ENCODE measurements around the gene SLC25A51. TPM values are rescaled to one million over a fixed set of nuclear protein-coding genes. Genes with fewer than 3 reads are reported as not detected.

Gene SLC25A51
- total and polyA plus RNA-seq, 11 donors: 8.6 to 27.6 (median 22.1) TPM

DNA sequence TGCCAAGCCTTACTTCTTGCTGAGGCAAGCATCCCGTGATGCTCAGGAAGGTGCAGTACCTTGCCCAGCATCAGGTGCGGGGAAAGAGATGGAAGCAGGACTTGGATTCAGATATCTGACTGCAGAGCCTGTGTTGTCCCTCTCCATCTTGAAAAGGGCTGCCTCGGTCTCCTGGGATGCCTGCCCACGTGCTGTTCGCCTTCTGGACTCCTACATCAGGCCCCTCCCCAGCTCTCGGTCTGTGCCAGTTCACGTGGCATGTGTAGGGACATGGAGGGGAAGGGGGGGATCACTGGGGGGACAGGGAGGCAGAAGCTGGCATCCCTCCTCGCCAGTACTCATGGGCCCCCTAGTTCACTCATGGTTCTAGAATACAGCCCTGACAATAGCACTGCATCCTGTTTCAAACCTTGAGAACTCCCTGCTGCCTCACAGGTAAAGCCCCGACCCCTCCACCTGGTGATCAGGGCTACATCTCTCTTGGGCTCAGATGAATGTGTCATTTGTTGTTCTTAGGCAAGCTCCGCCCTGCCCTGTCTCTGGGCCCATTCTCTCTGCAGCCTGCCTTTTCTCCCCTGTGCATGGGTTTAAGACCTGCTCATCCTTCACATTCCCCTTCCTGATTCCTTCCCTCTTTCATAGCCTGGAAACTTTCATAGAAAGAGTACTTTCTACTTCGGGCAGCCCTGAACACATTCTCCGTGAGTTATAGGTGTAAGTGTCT is 38.9 kb upstream of the SLC25A51 start:
- ATAC-seq: no peak
- H3K4me1 ChIP-seq: peaks cover 8 to 76% (median 53%) of the 10 kb centered on the region in 12 donors

DNA sequence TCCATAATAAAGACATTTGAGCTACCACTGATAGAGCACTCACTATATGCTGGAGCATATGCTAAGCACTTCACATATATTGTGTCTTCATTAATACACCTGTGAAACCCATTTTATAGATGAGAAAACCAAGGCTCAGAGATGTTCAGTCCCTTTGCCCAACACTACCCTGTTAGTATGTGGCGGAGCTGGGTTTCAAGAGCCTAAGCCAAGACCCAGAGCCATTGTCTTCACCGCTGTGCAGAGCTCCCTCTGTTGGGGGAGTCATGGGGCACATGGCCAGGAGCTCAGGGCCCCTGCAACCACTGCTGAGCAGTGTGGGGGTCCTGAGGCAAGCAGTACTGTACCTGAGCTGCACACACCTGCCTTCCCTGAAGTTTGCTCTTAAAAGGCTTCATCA is 37.3 kb upstream of the SLC25A51 start:
- Histone ChIP-seq H3K36me3 (peaks cover 0 to 13% (median under 1%) of the 10 kb centered on the region in 9 donors), H3K4me1 (peaks cover 9 to 80% (median 65%) of the 10 kb centered on the region in 12 donors), H3K9me3 (no peaks in the 10 kb centered on the region), H3K4me3 (no peak overlapping the region), H3K27ac (no peak overlapping the region), H3K27me3 (no peaks in the 10 kb centered on the region)
- TF ChIP-seq, protein P1, sequence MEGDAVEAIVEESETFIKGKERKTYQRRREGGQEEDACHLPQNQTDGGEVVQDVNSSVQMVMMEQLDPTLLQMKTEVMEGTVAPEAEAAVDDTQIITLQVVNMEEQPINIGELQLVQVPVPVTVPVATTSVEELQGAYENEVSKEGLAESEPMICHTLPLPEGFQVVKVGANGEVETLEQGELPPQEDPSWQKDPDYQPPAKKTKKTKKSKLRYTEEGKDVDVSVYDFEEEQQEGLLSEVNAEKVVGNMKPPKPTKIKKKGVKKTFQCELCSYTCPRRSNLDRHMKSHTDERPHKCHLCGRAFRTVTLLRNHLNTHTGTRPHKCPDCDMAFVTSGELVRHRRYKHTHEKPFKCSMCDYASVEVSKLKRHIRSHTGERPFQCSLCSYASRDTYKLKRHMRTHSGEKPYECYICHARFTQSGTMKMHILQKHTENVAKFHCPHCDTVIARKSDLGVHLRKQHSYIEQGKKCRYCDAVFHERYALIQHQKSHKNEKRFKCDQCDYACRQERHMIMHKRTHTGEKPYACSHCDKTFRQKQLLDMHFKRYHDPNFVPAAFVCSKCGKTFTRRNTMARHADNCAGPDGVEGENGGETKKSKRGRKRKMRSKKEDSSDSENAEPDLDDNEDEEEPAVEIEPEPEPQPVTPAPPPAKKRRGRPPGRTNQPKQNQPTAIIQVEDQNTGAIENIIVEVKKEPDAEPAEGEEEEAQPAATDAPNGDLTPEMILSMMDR (IDR thresholded peaks at IDR 0.05): no peak
- TF ChIP-seq POLR2A (IDR thresholded peaks at IDR 0.05): no peak
- no peak for ATAC-seq
- DNase-seq: peak in 1 of 5 donors; percentile 16
- 94 to 98% (median 96%) methylated on average over 2 of the region's 2 CpGs for WGBS, 4 donors
- intact Hi-C loops (cut with DNase I): loop anchor here in 1 of 10 donors (5.0 kb wide), 1 partner anchor 126 kb away; the partner anchor contains the start of gene SHB

More for the DNA sequence above, 38.9 kb upstream of the SLC25A51 start:
- WGBS, 4 donors: 76 to 85% (median 80%) methylated on average over 12 of the region's 12 CpGs
- Histone ChIP-seq H3K27ac (no peak overlapping the region), H3K4me3 (no peak overlapping the region), H3K27me3 (no peaks in the 10 kb centered on the region), H3K36me3 (peaks cover 0 to 25% (median 9%) of the 10 kb centered on the region in 9 donors), H3K9me3 (no peaks in the 10 kb centered on the region)
- DNase-seq: peak in 1 of 5 donors; percentile 18
- intact Hi-C loops (cut with DNase I): loop anchor here in 1 of 10 donors (5.0 kb wide), 1 partner anchor 125 kb away; the partner anchor contains the start of gene SHB
- TF ChIP-seq POLR2A (IDR thresholded peaks at IDR 0.05): no peak
- TF ChIP-seq, protein P1 (IDR thresholded peaks at IDR 0.05): no peak

DNA sequence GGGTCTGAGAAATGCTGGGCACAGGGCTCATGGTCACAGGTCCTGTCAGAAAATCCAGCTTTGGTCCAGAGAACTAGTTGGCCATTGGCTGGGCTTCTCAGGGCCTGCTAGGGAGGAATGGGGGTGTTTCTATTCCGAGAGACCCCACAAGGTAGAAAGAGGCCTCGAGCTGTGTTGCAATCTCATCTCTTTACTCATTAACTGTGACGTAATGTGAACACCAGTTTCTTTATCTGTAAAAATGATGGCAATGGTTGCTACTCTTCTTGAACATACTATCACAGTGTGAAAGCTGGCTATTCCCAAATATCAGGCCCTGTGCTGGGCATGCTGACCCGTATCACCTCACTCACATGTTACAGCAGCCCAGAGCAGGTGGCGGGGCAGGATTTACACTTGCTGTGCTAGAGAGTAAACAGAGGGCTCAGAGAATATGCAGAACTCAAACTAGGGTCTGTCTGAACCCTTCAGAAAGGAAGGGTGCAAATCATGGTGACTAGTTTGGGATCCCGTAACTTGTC is 35.7 kb upstream of the SLC25A51 start:
- H3K36me3 ChIP-seq: peaks cover 0 to 5% (median 0%) of the 10 kb centered on the region in 9 donors
- H3K27me3 ChIP-seq: no peaks in the 10 kb centered on the region
- intact Hi-C loops (cut with DNase I): loop anchor here in 3 of 10 donors (5.0 kb wide), 2 partner anchors 48 to 128 kb away; partner anchors contain the start of gene SHB (in 3 of the 3)
- ATAC-seq: no peak
- H3K27ac ChIP-seq: peak overlapping the region in 1 of 12 donors; percentile 67
- peak in 1 of 5 donors; percentile 30 for DNase-seq
- no peak overlapping the region for H3K4me3 ChIP-seq
- TF ChIP-seq POLR2A (IDR thresholded peaks at IDR 0.05): no peak
- TF ChIP-seq, protein P1 (IDR thresholded peaks at IDR 0.05): no peak
- peaks cover 9 to 68% (median 56%) of the 10 kb centered on the region in 12 donors for H3K4me1 ChIP-seq
- no peaks in the 10 kb centered on the region for H3K9me3 ChIP-seq
- 82 to 89% (median 86%) methylated on average over 6 of the region's 6 CpGs for WGBS, 4 donors

All from heart left ventricle (tissue), 16 donors.